Measurements from ENCODE around the gene CARD18.

CARD18 gene

GRCh38 chr11:105130189-105130813 is 9.3 kb downstream of the CARD18 start:
- Histone ChIP-seq H3K9ac (no peak overlapping the region), H3K4me1 (ENCODE audit: low read depth, poor library complexity, severe bottlenecking) (no peaks in the 10 kb centered on the region), H2AFZ (ENCODE audit: low read depth) (no peak overlapping the region), H3K4me2 (no peak overlapping the region), H3K27ac (no peak overlapping the region), H3K36me3 (ENCODE audit: insufficient read depth) (no peaks in the 10 kb centered on the region), H3K27me3 (ENCODE audit: insufficient read depth, low read depth) (no peaks in the 10 kb centered on the region), H3K4me3 (IDR thresholded peaks at IDR 0.05; ENCODE audit: insufficient read depth, low read depth, low read length) (no peak overlapping the region), H3K79me2 (ENCODE audit: insufficient read depth, low read depth) (no peaks in the 10 kb centered on the region), H4K20me1 (ENCODE audit: insufficient read depth) (no peaks in the 10 kb centered on the region)
- no peak for TF ChIP-seq CTCF (conservative IDR thresholded peaks at IDR 0.05; ENCODE audit: low read depth, low read length)

DNA sequence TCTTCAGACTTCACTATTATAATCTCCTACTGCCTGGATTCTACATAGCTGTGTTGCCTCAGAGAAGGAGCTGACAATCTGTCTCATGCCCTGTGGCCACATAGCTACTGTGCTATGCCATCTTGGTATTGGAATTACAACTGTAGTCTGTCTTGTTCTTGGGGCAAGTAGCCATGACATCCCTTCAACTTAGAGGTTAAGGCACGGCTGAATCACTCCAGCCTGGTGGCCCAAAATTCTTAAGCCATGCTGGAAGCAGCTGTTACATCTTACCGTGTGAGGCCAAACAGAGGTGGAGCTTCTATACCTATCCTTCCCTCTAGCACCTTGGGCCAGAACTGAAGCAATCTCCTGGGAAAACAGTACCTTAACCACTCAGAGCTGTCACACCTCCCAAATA is 14.8 kb downstream of the CARD18 start:
- no peaks in the 10 kb centered on the region for H3K36me3 ChIP-seq (ENCODE audit: insufficient read depth)
- no peak overlapping the region for H3K4me3 ChIP-seq (IDR thresholded peaks at IDR 0.05; ENCODE audit: insufficient read depth, low read depth, low read length)
- H4K20me1 ChIP-seq (ENCODE audit: insufficient read depth), result no peaks in the 10 kb centered on the region
- no peak overlapping the region for H3K27ac ChIP-seq
- no peaks in the 10 kb centered on the region for H3K79me2 ChIP-seq (ENCODE audit: insufficient read depth, low read depth)
- no peaks in the 10 kb centered on the region for H3K4me1 ChIP-seq (ENCODE audit: low read depth, poor library complexity, severe bottlenecking)
- H3K9ac ChIP-seq, result no peak overlapping the region
- no peak overlapping the region for H3K4me2 ChIP-seq
- no peaks in the 10 kb centered on the region for H3K27me3 ChIP-seq (ENCODE audit: insufficient read depth, low read depth)
- TF ChIP-seq CTCF (conservative IDR thresholded peaks at IDR 0.05; ENCODE audit: low read depth, low read length), result no peak
- no peak overlapping the region for H2AFZ ChIP-seq (ENCODE audit: low read depth)

GRCh38 chr11:105111145-105111944 is 28.2 kb downstream of the CARD18 start:
- TF ChIP-seq CTCF (conservative IDR thresholded peaks at IDR 0.05; ENCODE audit: low read depth, low read length), result no peak
- no peaks in the 10 kb centered on the region for H3K27me3 ChIP-seq (ENCODE audit: insufficient read depth, low read depth)
- no peak overlapping the region for H3K9ac ChIP-seq
- H3K4me3 ChIP-seq (IDR thresholded peaks at IDR 0.05; ENCODE audit: insufficient read depth, low read depth, low read length), result no peak overlapping the region
- H3K36me3 ChIP-seq (ENCODE audit: insufficient read depth), result no peaks in the 10 kb centered on the region
- H2AFZ ChIP-seq (ENCODE audit: low read depth), result no peak overlapping the region
- H3K27ac ChIP-seq, result no peak overlapping the region
- no peak overlapping the region for H3K4me2 ChIP-seq
- no peaks in the 10 kb centered on the region for H4K20me1 ChIP-seq (ENCODE audit: insufficient read depth)
- H3K79me2 ChIP-seq (ENCODE audit: insufficient read depth, low read depth), result no peaks in the 10 kb centered on the region
- H3K4me1 ChIP-seq (ENCODE audit: low read depth, poor library complexity, severe bottlenecking), result no peaks in the 10 kb centered on the region

DNA sequence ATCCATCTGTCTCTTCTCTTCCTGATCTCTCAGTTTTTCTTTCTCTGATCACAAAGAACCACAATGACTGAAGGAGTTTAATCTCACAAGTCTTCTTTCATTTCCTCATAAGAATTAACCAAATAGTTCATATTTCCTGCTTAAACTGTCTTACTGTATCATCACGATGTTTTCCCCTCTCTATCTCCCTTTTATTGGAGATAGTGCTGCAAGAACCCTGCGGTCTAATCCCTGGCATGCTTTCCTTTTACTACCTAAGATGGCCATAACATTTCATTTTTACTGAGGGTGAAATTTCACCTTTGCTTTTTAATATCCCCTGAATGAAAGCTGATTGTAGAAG is 28.9 kb downstream of the CARD18 start:
- no peaks in the 10 kb centered on the region for H3K79me2 ChIP-seq (ENCODE audit: insufficient read depth, low read depth)
- TF ChIP-seq CTCF (conservative IDR thresholded peaks at IDR 0.05; ENCODE audit: low read depth, low read length), result no peak
- H3K9ac ChIP-seq, result no peak overlapping the region
- no peaks in the 10 kb centered on the region for H4K20me1 ChIP-seq (ENCODE audit: insufficient read depth)
- H2AFZ ChIP-seq (ENCODE audit: low read depth), result no peak overlapping the region
- H3K4me1 ChIP-seq (ENCODE audit: low read depth, poor library complexity, severe bottlenecking), result no peaks in the 10 kb centered on the region
- H3K36me3 ChIP-seq (ENCODE audit: insufficient read depth), result no peaks in the 10 kb centered on the region
- H3K4me3 ChIP-seq (IDR thresholded peaks at IDR 0.05; ENCODE audit: insufficient read depth, low read depth, low read length), result no peak overlapping the region
- H3K4me2 ChIP-seq, result no peak overlapping the region
- no peak overlapping the region for H3K27ac ChIP-seq
- no peaks in the 10 kb centered on the region for H3K27me3 ChIP-seq (ENCODE audit: insufficient read depth, low read depth)

All from KMS-11 (cell line).